GM12878 (cell line): ENCODE measurements around the gene TECTA. TPM values are rescaled to one million over a fixed set of nuclear protein-coding genes. Genes with fewer than 3 reads are reported as not detected.

ENCODE experiments used
- ATAC-seq: fragments of 200-7000 bp; cut with Tn5 transposase; 3 replicates; pipeline ENCODE4 v1.9.1; 2020; ENCODE audit warnings: mild to moderate bottlenecking, moderate library complexity
- BruUV-seq: library from RNA; stranded (reverse); fragments of 400-500 nt; replicated peaks from 2 replicates; lab custom pipeline; 2021; lab: Mats Ljungman, UMichigan
- CTCF ChIA-PET: fragments of 300-600 bp; sonication (Branson Sonifier 250); formaldehyde crosslinking; extraction: SDS; loops from one replicate; lab custom pipeline; 2021; ENCODE audit warnings: inconsistent platforms; lab: Yijun Ruan, JAX
- POLR2A ChIA-PET: fragments of 350-600 bp; formaldehyde crosslinking; extraction: SDS; loops from one replicate; lab custom pipeline; 2021; ENCODE audit warnings: inconsistent platforms; lab: Charles Lee
- RAD21 ChIA-PET: fragments of 300-600 bp; sonication (Branson Sonifier 250); formaldehyde crosslinking; loops from one replicate; lab custom pipeline; 2023; ENCODE audit warnings: antibody characterized with exemption; ENCODE audit not compliant: unreplicated experiment; lab: Charles Lee
- SMC1A ChIA-PET: fragments of 300-600 bp; sonication (Branson Sonifier 250); formaldehyde crosslinking; loops from one replicate; lab custom pipeline; 2023; ENCODE audit not compliant: unreplicated experiment, uncharacterized antibody; lab: Charles Lee
- DNase-seq: peaks from one replicate; pipeline ENCODE4 v3.0.0-alpha.2; 2011; ENCODE audit warnings: low read depth, low spot score
- FAIRE-seq: peaks from 3 replicates; lab custom pipeline; 2011; peaks lifted over from hg19 to GRCh38; lab: Jason Lieb, UNC
- H2AFZ ChIP-seq: 2 replicates; pipeline ENCODE4 v1.6.0; 2011; ENCODE audit warnings: low read depth, low read length, control low read depth; ENCODE audit not compliant: control insufficient read depth
- H3K27ac ChIP-seq: 2 replicates; pipeline ENCODE4 v1.5.1; 2011; ENCODE audit warnings: control low read depth; ENCODE audit not compliant: control insufficient read depth, insufficient read depth
- H3K27me3 ChIP-seq, 2 experiments: replicated peaks in 1 of 2; 2 replicates each; pipeline versions ENCODE4 v1.6.0 to v1.6.1; 2011; ENCODE audit warnings: low read length in 1 of 2; ENCODE audit not compliant: control insufficient read depth in 2 of 2, insufficient read depth in 2 of 2
- H3K36me3 ChIP-seq, 2 experiments: 2 replicates each; pipeline ENCODE4 v1.5.1; 2011; ENCODE audit warnings: low read length in 1 of 2; ENCODE audit not compliant: control insufficient read depth in 2 of 2, insufficient read depth in 2 of 2
- H3K4me1 ChIP-seq: 2 replicates; pipeline ENCODE4 v1.6.1; 2011; ENCODE audit warnings: mild to moderate bottlenecking, low read length, moderate library complexity, mixed read lengths; ENCODE audit not compliant: control insufficient read depth, insufficient read depth
- H3K4me2 ChIP-seq: 2 replicates; pipeline ENCODE4 v1.6.0; 2011; ENCODE audit warnings: control low read depth; ENCODE audit not compliant: control insufficient read depth, insufficient read depth
- H3K4me3 ChIP-seq: fragments of 200-600 bp; sonication (generic); 2 replicates; pipeline ENCODE4 v1.5.1; 2016
- H3K79me2 ChIP-seq: 2 replicates; pipeline ENCODE4 v1.6.0; 2011; ENCODE audit warnings: low read length; ENCODE audit not compliant: control insufficient read depth, insufficient read depth
- H3K9ac ChIP-seq: 2 replicates; pipeline ENCODE4 v1.8.0; 2011; ENCODE audit warnings: low read length, control low read depth, mixed read lengths; ENCODE audit not compliant: control insufficient read depth, insufficient read depth
- H3K9me3 ChIP-seq: replicated peaks from 3 replicates; pipeline ENCODE4 v1.5.1; 2011; ENCODE audit warnings: mild to moderate bottlenecking, low read length; ENCODE audit not compliant: control insufficient read depth, insufficient read depth
- H4K20me1 ChIP-seq: 2 replicates; pipeline ENCODE4 v1.6.0; 2011; ENCODE audit not compliant: control insufficient read depth, insufficient read depth
- ATF7 ChIP-seq: fragments of 450-650 bp; IDR thresholded peaks from 2 replicates; pipeline ENCODE4 v1.6.1; 2016; ENCODE audit warnings: low read depth, mild to moderate bottlenecking
- BCLAF1 ChIP-seq: fragments of 450-650 bp; IDR thresholded peaks from 2 replicates; pipeline ENCODE4 v1.6.1; 2017; ENCODE audit warnings: antibody characterized with exemption, mild to moderate bottlenecking, moderate library complexity
- E2F4 ChIP-seq: IDR thresholded peaks from 2 replicates; pipeline ENCODE4 v1.6.1; 2012; ENCODE audit warnings: low read depth, low read length, improper control_type of control experiment
- E2F8 ChIP-seq: fragments of 450-650 bp; IDR thresholded peaks from 2 replicates; pipeline ENCODE4 v1.6.1; 2018; ENCODE audit warnings: mild to moderate bottlenecking, low read depth, moderate library complexity; ENCODE audit not compliant: partially characterized antibody
- JUNB ChIP-seq: IDR thresholded peaks from 2 replicates; pipeline ENCODE4 v1.6.1; 2016; ENCODE audit warnings: antibody characterized with exemption, mild to moderate bottlenecking
- LARP7 ChIP-seq: fragments of 450-650 bp; IDR thresholded peaks from 2 replicates; pipeline ENCODE4 v1.6.1; 2017; ENCODE audit warnings: mild to moderate bottlenecking
- RAD51 ChIP-seq: fragments of 450-650 bp; IDR thresholded peaks from 2 replicates; pipeline ENCODE4 v1.6.1; 2016; ENCODE audit warnings: moderate library complexity, mild to moderate bottlenecking, inconsistent platforms
- ZNF207 ChIP-seq: fragments of 450-650 bp; IDR thresholded peaks from 2 replicates; pipeline ENCODE4 v1.6.1; 2014; ENCODE audit warnings: antibody characterized with exemption, mild to moderate bottlenecking, borderline replicate concordance
- in situ Hi-C: fragments of 300-500 bp; cut with MboI; formaldehyde crosslinking; loops from 9 replicates; pipeline ENCODE4 v1.14.3; 2018; ENCODE audit warnings: mixed read lengths
- intact Hi-C: fragments of 100-400 bp; cut with micrococcal nuclease; formaldehyde crosslinking; loops from one replicate; pipeline ENCODE4 v1.14.2; 2022; ENCODE audit not compliant: unreplicated experiment
- polyA plus RNA-seq, 11 experiments: library from polyadenylated mRNA; depleted of rRNA in 4 of 11; unstranded in 6 of 11; stranded (reverse) in 5 of 11; fragments of >200 nt; fragmentation: Nextera tagmentation in 4 of 11; fragmentation: Illumina TruSeq in 1 of 11; extraction: Ambion mirVana in 4 of 11; extraction: Trizol in 1 of 11; gene quantifications; 1 replicate in 1 of 11; 2 replicates in 10 of 11; pipeline versions ENCODE4 v1.2.1 to v1.2.3, GENCODE V29; 2011 to 2016; ENCODE audit warnings: inconsistent platforms in 2 of 11, missing spikeins in 2 of 11, low read depth in 1 of 11
- total RNA-seq, 4 experiments: library from RNA; depleted of rRNA in 3 of 4; stranded (reverse); fragments of >200 nt in 3 of 4; fragmentation: Illumina TruSeq in 1 of 4; extraction: Trizol in 1 of 4; gene quantifications; 2 replicates each; pipeline versions ENCODE4 v1.2.1 to v1.2.3, GENCODE V29; 2013 to 2021

The TECTA gene
- total and polyA plus RNA-seq, 10 of the 15 experiments (the other 5 are each of a cell fraction or from before 2014, with no cell fraction given): under 0.01 to 0.14 (median 0.05) TPM; not detected in 1

- Histone ChIP-seq H3K4me3 (no peak overlapping the region), H3K9me3 (no peaks in the 10 kb centered on the region; the same call in 2 of the 3 replicates), H3K27me3 (peaks cover 1 to 3% of the 10 kb centered on the region in 2 experiments; a peak in 3 of 4 replicates), H3K4me2 (no peak overlapping the region), H3K79me2 (no peaks in the 10 kb centered on the region), H3K4me1 (no peaks in the 10 kb centered on the region), H4K20me1 (no peaks in the 10 kb centered on the region), H3K36me3 (no peaks in the 10 kb centered on the region), H3K9ac (no peak overlapping the region), H3K27ac (no peak overlapping the region), H2AFZ (no peak overlapping the region)
- RAD21 ChIA-PET: no interaction called here
- no peak for DNase-seq
- TF ChIP-seq ATF7 (no peak), JUNB (no peak), LARP7 (no peak), ZNF207 (no peak), BCLAF1 (no peak), RAD51 (no peak), E2F4 (no peak), E2F8 (no peak)
- CTCF ChIA-PET: no interaction called here
- no TSS peak for BruUV-seq
- in situ Hi-C loops (no loop called here), intact Hi-C loops (no loop called here)
- no peak for ATAC-seq
- SMC1A ChIA-PET: no interaction called here
- FAIRE-seq: no peak
- POLR2A ChIA-PET: no interaction called here
Measured at GRCh38 chr11:121188776-121189175, 87.7 kb downstream of the TECTA start.
